ENCODE data around the gene SLC12A9.

SLC12A9 gene

GRCh38 chr7:100879685-100880261 lies 27.3 kb downstream of the SLC12A9 start:
- Histone ChIP-seq H3K9ac (ENCODE audit: low read length) (no peak overlapping the region), H3K36me3 (ENCODE audit: insufficient read depth, low read length) (peaks cover 62% of the 10 kb centered on the region), H3K27ac (ENCODE audit: low read depth, low read length) (no peak overlapping the region), H3K9me3 (ENCODE audit: low read length) (no peaks in the 10 kb centered on the region), H3K4me1 (ENCODE audit: insufficient read depth, low read length) (peaks cover 18% of the 10 kb centered on the region), H3K4me3 (ENCODE audit: low read depth in 1 of 2, low read length in 2 of 2) (no peak overlapping the region), H3K27me3 (ENCODE audit: control insufficient read depth in 1 of 2, insufficient read depth in 2 of 2, low read length in 2 of 2) (no peaks in the 10 kb centered on the region)

GRCh38 chr7:100880645-100881044 lies 28.1 kb downstream of the SLC12A9 start:
- peaks cover 71% of the 10 kb centered on the region for H3K36me3 ChIP-seq (ENCODE audit: insufficient read depth, low read length)
- peaks cover 15% of the 10 kb centered on the region for H3K4me1 ChIP-seq (ENCODE audit: insufficient read depth, low read length)
- H3K9ac ChIP-seq (ENCODE audit: low read length) = no peak overlapping the region

GRCh38 chr7:100881136-100881535 lies 28.6 kb downstream of the SLC12A9 start:
- H3K36me3 ChIP-seq (ENCODE audit: insufficient read depth, low read length) = peaks cover 76% of the 10 kb centered on the region
- no peak overlapping the region for H3K9ac ChIP-seq (ENCODE audit: low read length)
- H3K9me3 ChIP-seq (ENCODE audit: low read length) = no peaks in the 10 kb centered on the region
- H3K27ac ChIP-seq (ENCODE audit: low read depth, low read length) = no peak overlapping the region
- H3K4me3 ChIP-seq (ENCODE audit: low read depth in 1 of 2, low read length in 2 of 2) = no peak overlapping the region
- peaks cover 10% of the 10 kb centered on the region for H3K4me1 ChIP-seq (ENCODE audit: insufficient read depth, low read length)
- no peaks in the 10 kb centered on the region for H3K27me3 ChIP-seq (ENCODE audit: control insufficient read depth in 1 of 2, insufficient read depth in 2 of 2, low read length in 2 of 2)

More at GRCh38 chr7:100880645-100881044, 28.1 kb downstream of the SLC12A9 start:
- no peaks in the 10 kb centered on the region for H3K27me3 ChIP-seq (ENCODE audit: control insufficient read depth in 1 of 2, insufficient read depth in 2 of 2, low read length in 2 of 2)
- H3K9me3 ChIP-seq (ENCODE audit: low read length) = no peaks in the 10 kb centered on the region
- no peak overlapping the region for H3K27ac ChIP-seq (ENCODE audit: low read depth, low read length)
- no peak overlapping the region for H3K4me3 ChIP-seq (ENCODE audit: low read depth in 1 of 2, low read length in 2 of 2)

- Histone ChIP-seq H3K27me3 (ENCODE audit: control insufficient read depth in 1 of 2, insufficient read depth in 2 of 2, low read length in 2 of 2) (no peaks in the 10 kb centered on the region), H3K36me3 (ENCODE audit: insufficient read depth, low read length) (peaks cover 86% of the 10 kb centered on the region)
These were observed 29.7 kb downstream of the SLC12A9 start for GRCh38 chr7:100882201-100882600.

GRCh38 chr7:100882785-100883526 lies 30.4 kb downstream of the SLC12A9 start:
- peaks cover 6% of the 10 kb centered on the region for H3K4me1 ChIP-seq (ENCODE audit: insufficient read depth, low read length)
- no peak overlapping the region for H3K4me3 ChIP-seq (ENCODE audit: low read depth in 1 of 2, low read length in 2 of 2)
- no peaks in the 10 kb centered on the region for H3K9me3 ChIP-seq (ENCODE audit: low read length)
- no peaks in the 10 kb centered on the region for H3K27me3 ChIP-seq (ENCODE audit: control insufficient read depth in 1 of 2, insufficient read depth in 2 of 2, low read length in 2 of 2)
- H3K27ac ChIP-seq (ENCODE audit: low read depth, low read length) = no peak overlapping the region
- H3K9ac ChIP-seq (ENCODE audit: low read length) = no peak overlapping the region
- peaks cover 90% of the 10 kb centered on the region for H3K36me3 ChIP-seq (ENCODE audit: insufficient read depth, low read length)

More at GRCh38 chr7:100882201-100882600, 29.7 kb downstream of the SLC12A9 start:
- no peaks in the 10 kb centered on the region for H3K4me1 ChIP-seq (ENCODE audit: insufficient read depth, low read length)
- H3K9ac ChIP-seq (ENCODE audit: low read length) = no peak overlapping the region
- no peak overlapping the region for H3K4me3 ChIP-seq (ENCODE audit: low read depth in 1 of 2, low read length in 2 of 2)
- H3K27ac ChIP-seq (ENCODE audit: low read depth, low read length) = no peak overlapping the region
- no peaks in the 10 kb centered on the region for H3K9me3 ChIP-seq (ENCODE audit: low read length)

- Histone ChIP-seq H3K9ac (ENCODE audit: low read length) (no peak overlapping the region), H3K9me3 (ENCODE audit: low read length) (no peaks in the 10 kb centered on the region), H3K36me3 (ENCODE audit: insufficient read depth, low read length) (peaks cover 84% of the 10 kb centered on the region), H3K27me3 (ENCODE audit: control insufficient read depth in 1 of 2, insufficient read depth in 2 of 2, low read length in 2 of 2) (no peaks in the 10 kb centered on the region), H3K27ac (ENCODE audit: low read depth, low read length) (no peak overlapping the region), H3K4me3 (ENCODE audit: low read depth in 1 of 2, low read length in 2 of 2) (no peak overlapping the region), H3K4me1 (ENCODE audit: insufficient read depth, low read length) (peaks cover 18% of the 10 kb centered on the region)
These were observed 32.4 kb downstream of the SLC12A9 start for GRCh38 chr7:100884736-100885439.

GRCh38 chr7:100885440-100886141 lies 33.1 kb downstream of the SLC12A9 start:
- peaks cover 80% of the 10 kb centered on the region for H3K36me3 ChIP-seq (ENCODE audit: insufficient read depth, low read length)
- H3K9me3 ChIP-seq (ENCODE audit: low read length) = no peaks in the 10 kb centered on the region
- H3K4me1 ChIP-seq (ENCODE audit: insufficient read depth, low read length) = peaks cover 18% of the 10 kb centered on the region
- H3K4me3 ChIP-seq (ENCODE audit: low read depth in 1 of 2, low read length in 2 of 2) = no peak overlapping the region
- no peak overlapping the region for H3K9ac ChIP-seq (ENCODE audit: low read length)
- no peaks in the 10 kb centered on the region for H3K27me3 ChIP-seq (ENCODE audit: control insufficient read depth in 1 of 2, insufficient read depth in 2 of 2, low read length in 2 of 2)
- H3K27ac ChIP-seq (ENCODE audit: low read depth, low read length) = no peak overlapping the region

- no peak overlapping the region for H3K27ac ChIP-seq (ENCODE audit: low read depth, low read length)
- peaks cover 18% of the 10 kb centered on the region for H3K4me1 ChIP-seq (ENCODE audit: insufficient read depth, low read length)
- no peaks in the 10 kb centered on the region for H3K27me3 ChIP-seq (ENCODE audit: control insufficient read depth in 1 of 2, insufficient read depth in 2 of 2, low read length in 2 of 2)
- H3K9ac ChIP-seq (ENCODE audit: low read length) = no peak overlapping the region
- H3K4me3 ChIP-seq (ENCODE audit: low read depth in 1 of 2, low read length in 2 of 2) = no peak overlapping the region
- H3K36me3 ChIP-seq (ENCODE audit: insufficient read depth, low read length) = peaks cover 73% of the 10 kb centered on the region
- H3K9me3 ChIP-seq (ENCODE audit: low read length) = no peaks in the 10 kb centered on the region
These were observed 33.8 kb downstream of the SLC12A9 start for GRCh38 chr7:100886142-100886935.

- Histone ChIP-seq H3K9ac (ENCODE audit: low read length) (no peak overlapping the region), H3K27ac (ENCODE audit: low read depth, low read length) (no peak overlapping the region), H3K27me3 (ENCODE audit: control insufficient read depth in 1 of 2, insufficient read depth in 2 of 2, low read length in 2 of 2) (no peaks in the 10 kb centered on the region), H3K9me3 (ENCODE audit: low read length) (no peaks in the 10 kb centered on the region), H3K4me3 (ENCODE audit: low read depth in 1 of 2, low read length in 2 of 2) (no peak overlapping the region), H3K4me1 (ENCODE audit: insufficient read depth, low read length) (peaks cover 18% of the 10 kb centered on the region), H3K36me3 (ENCODE audit: insufficient read depth, low read length) (peaks cover 66% of the 10 kb centered on the region)
These were observed 34.5 kb downstream of the SLC12A9 start for GRCh38 chr7:100886936-100887515.

GRCh38 chr7:100887516-100888290 lies 35.2 kb downstream of the SLC12A9 start:
- no peaks in the 10 kb centered on the region for H3K9me3 ChIP-seq (ENCODE audit: low read length)
- H3K9ac ChIP-seq (ENCODE audit: low read length) = no peak overlapping the region
- no peaks in the 10 kb centered on the region for H3K27me3 ChIP-seq (ENCODE audit: control insufficient read depth in 1 of 2, insufficient read depth in 2 of 2, low read length in 2 of 2)
- H3K36me3 ChIP-seq (ENCODE audit: insufficient read depth, low read length) = peaks cover 60% of the 10 kb centered on the region
- peak overlapping the region; percentile 24 for H3K27ac ChIP-seq (ENCODE audit: low read depth, low read length)
- H3K4me1 ChIP-seq (ENCODE audit: insufficient read depth, low read length) = peaks cover 18% of the 10 kb centered on the region
- H3K4me3 ChIP-seq (ENCODE audit: low read depth in 1 of 2, low read length in 2 of 2) = no peak overlapping the region

Measured in muscle layer of colon (tissue), 2 donors.